Gastroesophageal sphincter (tissue), 3 donors: ENCODE data around the gene RGS10.

ENCODE experiments used
- CTCF ChIP-seq, 4 experiments: fragments of 200-600 bp in 2 of 4; fragments of 450-650 bp in 2 of 4; sonication (generic) in 1 of 4; IDR thresholded peaks; one replicate each; pipeline ENCODE4 v1.5.1; 2017 to 2019; ENCODE audit warnings: antibody characterized with exemption in 4 of 4, mild to moderate bottlenecking in 2 of 4, moderate library complexity in 2 of 4
- POLR2A ChIP-seq, 2 donors: fragments of 450-650 bp; IDR thresholded peaks; one replicate each; pipeline ENCODE4 v1.6.1; 2017; ENCODE audit warnings: antibody characterized with exemption in 2 of 2, mild to moderate bottlenecking in 2 of 2, moderate library complexity in 1 of 2

GRCh38 chr10:119473771-119474170 lies 68.7 kb downstream of the RGS10 start:
- TF ChIP-seq POLR2A (IDR thresholded peaks at IDR 0.05) (no peak), CTCF (IDR thresholded peaks at IDR 0.05) (no peak)
